ENCODE data around the gene RNPEP.

RNPEP gene

DNA sequence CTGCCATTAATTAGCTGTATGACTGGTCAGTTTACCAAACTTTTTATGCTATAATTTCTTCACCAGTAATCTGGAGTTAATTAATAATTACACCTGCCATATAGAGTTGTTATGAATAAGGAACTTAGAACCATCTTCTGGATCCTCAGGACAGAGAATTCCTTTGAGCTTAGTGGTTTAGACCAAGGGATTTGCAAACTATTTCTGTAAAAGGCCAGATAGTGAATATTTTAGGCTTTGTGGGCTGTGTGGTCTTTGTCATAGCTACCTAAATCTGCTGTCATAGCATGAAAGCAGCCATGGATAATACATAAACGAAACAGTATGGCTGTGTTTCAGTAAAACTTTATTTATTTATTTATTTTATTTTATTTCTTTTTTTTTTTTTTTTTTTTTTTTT, 18.2 kb upstream of the RNPEP start:
- TF ChIP-seq, protein P1, sequence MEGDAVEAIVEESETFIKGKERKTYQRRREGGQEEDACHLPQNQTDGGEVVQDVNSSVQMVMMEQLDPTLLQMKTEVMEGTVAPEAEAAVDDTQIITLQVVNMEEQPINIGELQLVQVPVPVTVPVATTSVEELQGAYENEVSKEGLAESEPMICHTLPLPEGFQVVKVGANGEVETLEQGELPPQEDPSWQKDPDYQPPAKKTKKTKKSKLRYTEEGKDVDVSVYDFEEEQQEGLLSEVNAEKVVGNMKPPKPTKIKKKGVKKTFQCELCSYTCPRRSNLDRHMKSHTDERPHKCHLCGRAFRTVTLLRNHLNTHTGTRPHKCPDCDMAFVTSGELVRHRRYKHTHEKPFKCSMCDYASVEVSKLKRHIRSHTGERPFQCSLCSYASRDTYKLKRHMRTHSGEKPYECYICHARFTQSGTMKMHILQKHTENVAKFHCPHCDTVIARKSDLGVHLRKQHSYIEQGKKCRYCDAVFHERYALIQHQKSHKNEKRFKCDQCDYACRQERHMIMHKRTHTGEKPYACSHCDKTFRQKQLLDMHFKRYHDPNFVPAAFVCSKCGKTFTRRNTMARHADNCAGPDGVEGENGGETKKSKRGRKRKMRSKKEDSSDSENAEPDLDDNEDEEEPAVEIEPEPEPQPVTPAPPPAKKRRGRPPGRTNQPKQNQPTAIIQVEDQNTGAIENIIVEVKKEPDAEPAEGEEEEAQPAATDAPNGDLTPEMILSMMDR (conservative IDR thresholded peaks at IDR 0.05; ENCODE audit: low read depth, low read length), result no peak
- DNase-seq (ENCODE audit: low read depth), result no peak
- no peak overlapping the region for H3K4me3 ChIP-seq (ENCODE audit: low read length)

DNA sequence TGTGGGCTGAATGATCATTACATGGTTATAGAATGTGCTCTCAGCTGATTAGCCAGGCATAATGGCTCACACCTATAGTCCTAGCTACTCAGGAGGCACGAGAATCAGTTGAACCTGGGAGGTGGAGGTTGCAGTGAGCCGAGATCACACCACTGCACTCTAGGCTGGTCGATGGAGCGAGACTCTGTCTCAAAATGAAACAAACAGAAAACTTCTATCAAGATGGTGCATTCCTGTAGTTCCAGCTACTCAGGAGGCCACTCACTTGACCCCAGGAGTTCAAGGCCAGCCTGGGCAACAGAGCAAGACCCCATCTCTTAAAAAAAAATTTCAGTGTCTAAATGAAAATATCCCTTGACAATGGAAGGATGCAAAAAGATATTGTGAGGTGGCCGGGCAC, 16.3 kb upstream of the RNPEP start:
- no peak for DNase-seq (ENCODE audit: low read depth)
- no peak overlapping the region for H3K4me3 ChIP-seq (ENCODE audit: low read length)
- TF ChIP-seq, protein P1 (conservative IDR thresholded peaks at IDR 0.05; ENCODE audit: low read depth, low read length), result no peak

DNA sequence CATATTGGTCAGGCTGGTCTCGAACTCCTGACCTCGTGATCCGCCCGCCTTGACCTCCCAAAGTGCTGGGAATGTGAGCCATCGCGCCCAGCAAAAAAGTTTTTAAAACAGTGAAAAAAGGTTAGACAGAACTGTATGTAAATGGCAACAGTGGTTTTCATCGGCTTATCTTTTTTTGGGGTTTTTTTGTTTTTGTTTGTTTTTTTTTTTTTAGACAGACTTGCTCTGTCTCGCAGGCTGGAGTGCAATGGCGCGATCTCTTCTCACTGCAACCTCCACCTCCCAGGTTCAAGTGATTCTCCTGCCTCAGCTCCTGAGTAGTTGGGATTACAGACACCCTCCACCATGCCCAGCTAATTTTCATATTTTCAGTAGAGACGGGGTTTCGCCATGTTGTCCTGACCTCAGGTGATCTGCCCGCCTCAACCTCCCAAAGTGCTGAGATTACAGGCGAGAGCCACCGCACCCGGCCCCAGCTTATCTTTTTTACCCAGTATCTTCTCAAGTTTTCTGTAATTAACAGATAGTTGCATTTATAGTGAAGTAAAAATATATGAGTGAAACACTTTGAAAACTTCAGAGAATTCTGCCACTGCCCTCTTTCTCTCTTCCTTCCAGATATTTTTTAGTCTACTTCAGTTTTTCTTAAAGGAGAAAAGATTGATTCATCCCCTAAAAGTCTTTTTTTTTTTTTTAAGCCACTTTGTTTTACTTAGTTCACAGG, 14.1 kb upstream of the RNPEP start:
- DNase-seq (ENCODE audit: low read depth), result no peak
- TF ChIP-seq, protein P1 (conservative IDR thresholded peaks at IDR 0.05; ENCODE audit: low read depth, low read length), result no peak
- H3K4me3 ChIP-seq (ENCODE audit: low read length), result no peak overlapping the region

DNA sequence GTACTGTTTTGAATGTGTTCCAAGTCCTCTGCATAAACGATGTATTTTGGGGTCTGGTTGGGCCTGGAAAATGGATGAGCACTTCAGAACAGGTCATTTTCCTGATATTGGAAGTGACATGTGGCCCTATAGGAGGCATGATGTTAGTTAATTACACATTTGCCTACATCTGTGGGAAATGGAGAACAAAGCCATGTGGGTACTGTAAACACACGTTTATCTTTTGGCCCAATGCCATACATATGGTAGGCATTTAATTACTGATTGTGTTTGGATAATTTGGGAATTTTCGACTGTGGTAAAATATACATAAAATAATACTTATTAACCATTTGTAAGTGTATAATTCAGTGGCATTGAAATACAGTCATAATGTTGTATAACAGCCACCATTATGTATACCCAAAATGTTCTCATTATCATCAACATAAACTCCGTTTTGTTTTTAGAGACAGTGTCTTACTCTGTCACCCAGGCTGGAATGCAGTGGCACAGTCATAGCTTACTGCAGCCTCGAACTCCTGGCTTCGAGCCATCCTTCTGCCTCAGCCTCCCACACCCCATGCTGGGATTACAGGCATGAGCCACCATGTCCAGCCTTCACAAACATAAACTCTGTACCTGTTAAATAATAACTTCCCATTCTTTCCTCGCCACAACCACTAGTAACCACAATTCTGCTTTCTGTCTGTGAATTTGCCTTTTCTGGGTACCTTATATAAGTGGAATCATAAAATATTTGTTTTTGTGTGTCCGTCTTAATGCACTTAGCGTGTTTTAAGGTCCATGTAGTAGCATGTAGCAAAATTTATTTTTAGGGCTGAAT, 11.9 kb upstream of the RNPEP start:
- no peak for DNase-seq (ENCODE audit: low read depth)
- TF ChIP-seq, protein P1 (conservative IDR thresholded peaks at IDR 0.05; ENCODE audit: low read depth, low read length), result no peak
- H3K4me3 ChIP-seq (ENCODE audit: low read length), result no peak overlapping the region

DNA sequence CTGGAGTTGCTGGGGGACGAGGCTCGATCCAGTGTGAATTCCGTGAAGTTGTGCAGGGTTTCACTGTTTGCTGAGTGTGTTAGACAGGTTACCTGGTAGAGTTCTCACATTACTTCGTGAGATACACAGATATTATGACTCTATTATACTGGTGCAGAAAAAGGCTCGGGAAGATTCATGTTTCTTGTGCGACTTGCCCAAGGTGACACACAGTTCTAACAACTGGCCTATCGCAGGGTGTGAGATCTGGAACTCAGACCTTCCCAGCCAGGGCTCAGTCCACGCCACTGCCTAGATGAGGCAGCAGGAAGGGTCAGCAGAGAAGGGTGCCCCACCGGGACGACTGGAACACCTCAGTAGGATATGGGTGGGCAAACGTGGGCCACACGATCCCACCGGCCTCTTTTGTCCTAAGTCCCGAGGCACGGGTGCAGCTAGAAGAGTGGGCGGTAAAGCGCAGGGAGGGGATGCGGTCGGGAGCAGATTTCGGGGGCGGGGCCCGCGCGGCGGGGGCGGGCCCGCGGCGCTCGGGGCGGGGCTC, 296 bp upstream of the RNPEP start:
- H3K4me3 ChIP-seq (ENCODE audit: low read length), result peak overlapping the region; percentile 40
- no peak for DNase-seq (ENCODE audit: low read depth)
- TF ChIP-seq, protein P1 (conservative IDR thresholded peaks at IDR 0.05; ENCODE audit: low read depth, low read length), result no peak

DNA sequence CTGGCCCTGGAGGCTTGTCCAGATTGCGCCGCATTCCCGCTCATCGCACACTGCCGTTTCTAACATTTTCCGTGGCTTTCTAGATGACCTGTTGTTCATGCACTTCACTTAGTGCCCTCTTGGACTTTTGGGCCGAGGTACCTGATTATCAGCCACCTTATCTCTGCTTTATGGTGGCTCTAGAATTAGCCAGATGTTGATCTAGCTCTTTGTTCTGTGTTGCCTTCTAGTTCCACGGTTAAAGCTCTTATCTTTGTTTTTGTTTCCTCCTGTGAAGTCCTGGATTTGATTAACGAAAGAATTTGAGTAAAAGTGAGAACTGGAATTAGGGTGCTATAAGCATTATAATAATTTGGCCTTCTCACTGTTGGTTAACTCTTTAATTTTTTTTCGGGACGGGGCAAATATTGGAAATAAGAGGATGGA, 945 bp downstream of the RNPEP start:
- H3K4me3 ChIP-seq (ENCODE audit: low read length), result peak overlapping the region; percentile 67
- TF ChIP-seq, protein P1 (conservative IDR thresholded peaks at IDR 0.05; ENCODE audit: low read depth, low read length), result no peak
- DNase-seq (ENCODE audit: low read depth), result no peak

All from retinal pigment epithelial cell (primary cell).